DOHH2 (cell line): Measurements from ENCODE around the gene CD47.

ENCODE experiments used
- H3F3A ChIP-seq: fragments of 200-600 bp; sonication (generic), shearing (Covaris generic); 2 replicates; pipeline ENCODE4 v1.6.0; 2016; ENCODE audit warnings: antibody characterized with exemption, mild to moderate bottlenecking; ENCODE audit not compliant: control insufficient read depth, insufficient read depth
- H3K27ac ChIP-seq: fragments of 200-600 bp; sonication (generic); 2 replicates; pipeline ENCODE4 v1.5.1; 2014; ENCODE audit warnings: low read depth, mild to moderate bottlenecking, low read length, moderate library complexity
- H3K27me3 ChIP-seq: fragments of 200-600 bp; sonication (generic); 2 replicates; pipeline ENCODE4 v1.6.1; 2014; ENCODE audit warnings: mild to moderate bottlenecking, low read length, mixed read lengths; ENCODE audit not compliant: control insufficient read depth
- H3K36me3 ChIP-seq: fragments of 200-600 bp; sonication (generic); 2 replicates; pipeline ENCODE4 v1.6.1; 2014; ENCODE audit warnings: mild to moderate bottlenecking, low read length, moderate library complexity, mixed read lengths; ENCODE audit not compliant: control insufficient read depth
- H3K4me1 ChIP-seq: fragments of 200-600 bp; sonication (generic); 2 replicates; pipeline ENCODE4 v1.6.1; 2014; ENCODE audit warnings: mild to moderate bottlenecking, low read length, mixed read lengths; ENCODE audit not compliant: control insufficient read depth
- H3K4me2 ChIP-seq: fragments of 200-600 bp; sonication (generic); 2 replicates; pipeline ENCODE4 v1.6.0; 2014; ENCODE audit warnings: mild to moderate bottlenecking, low read length, moderate library complexity
- H3K4me3 ChIP-seq: fragments of 200-600 bp; sonication (generic); 2 replicates; pipeline ENCODE4 v1.5.1; 2014; ENCODE audit warnings: mild to moderate bottlenecking, low read length, mixed read lengths
- H3K79me2 ChIP-seq: fragments of 200-600 bp; sonication (generic); 2 replicates; pipeline ENCODE4 v1.6.1; 2014; ENCODE audit warnings: mild to moderate bottlenecking, low read length, mixed read lengths; ENCODE audit not compliant: control insufficient read depth
- H3K9me2 ChIP-seq: fragments of 200-600 bp; sonication (generic); replicated peaks from 2 replicates; pipeline ENCODE4 v1.6.1; 2014; ENCODE audit warnings: mild to moderate bottlenecking, low read length, mixed read lengths; ENCODE audit not compliant: control insufficient read depth
- H3K9me3 ChIP-seq: fragments of 200-600 bp; sonication (generic); 2 replicates; pipeline ENCODE4 v1.6.1; 2014; ENCODE audit warnings: antibody characterized with exemption, low read length, mixed read lengths; ENCODE audit not compliant: control insufficient read depth, insufficient read depth
- H4K20me1 ChIP-seq: fragments of 200-600 bp; sonication (generic); 2 replicates; pipeline ENCODE4 v1.6.0; 2014; ENCODE audit warnings: low read depth, mild to moderate bottlenecking, antibody characterized with exemption, low read length, moderate library complexity; ENCODE audit not compliant: control insufficient read depth, insufficient read depth
- CTCF ChIP-seq: fragments of 200-600 bp; sonication (generic); IDR thresholded peaks from one replicate; pipeline ENCODE4 v1.5.1; 2014; ENCODE audit warnings: antibody characterized with exemption, mild to moderate bottlenecking, low read depth, low read length; ENCODE audit not compliant: poor library complexity, severe bottlenecking
- EZH2phosphoT487 ChIP-seq: fragments of 200-600 bp; sonication (generic); IDR thresholded peaks from 2 replicates; pipeline ENCODE4 v1.6.1; 2017; ENCODE audit warnings: borderline replicate concordance, mild to moderate bottlenecking, antibody characterized with exemption, low read length, moderate library complexity, mixed read lengths

Gene CD47

GRCh38 chr3:108018552-108018951, 72.3 kb downstream of the CD47 start:
- no peaks in the 10 kb centered on the region for H4K20me1 ChIP-seq
- H3K4me2 ChIP-seq: no peak overlapping the region
- no peaks in the 10 kb centered on the region for H3K36me3 ChIP-seq
- H3K27ac ChIP-seq: no peak overlapping the region
- no peaks in the 10 kb centered on the region for H3K4me1 ChIP-seq
- no peaks in the 10 kb centered on the region for H3F3A ChIP-seq
- H3K79me2 ChIP-seq: no peaks in the 10 kb centered on the region
- H3K9me2 ChIP-seq: no peaks in the 10 kb centered on the region
- peaks cover 5% of the 10 kb centered on the region; the same call in 1 of the 2 replicates for H3K27me3 ChIP-seq
- no peak overlapping the region for H3K4me3 ChIP-seq
- no peak for TF ChIP-seq EZH2phosphoT487
- no peak for TF ChIP-seq CTCF
- H3K9me3 ChIP-seq: no peaks in the 10 kb centered on the region

- TF ChIP-seq EZH2phosphoT487 (no peak), CTCF (no peak)
- Histone ChIP-seq H3F3A (no peaks in the 10 kb centered on the region), H4K20me1 (no peaks in the 10 kb centered on the region)
Measured at GRCh38 chr3:108017587-108017986, 73.2 kb downstream of the CD47 start.

GRCh38 chr3:108014943-108015342, 75.9 kb downstream of the CD47 start:
- Histone ChIP-seq H3K4me2 (no peak overlapping the region), H4K20me1 (no peaks in the 10 kb centered on the region)
- TF ChIP-seq CTCF: no peak
- no peak for TF ChIP-seq EZH2phosphoT487

More at GRCh38 chr3:108017587-108017986, 73.2 kb downstream of the CD47 start:
- Histone ChIP-seq H3K9me2 (no peaks in the 10 kb centered on the region), H3K4me2 (no peak overlapping the region), H3K9me3 (no peaks in the 10 kb centered on the region), H3K4me3 (no peak overlapping the region), H3K27ac (no peak overlapping the region), H3K36me3 (no peaks in the 10 kb centered on the region), H3K27me3 (peaks cover 5% of the 10 kb centered on the region; the same call in 1 of the 2 replicates), H3K4me1 (no peaks in the 10 kb centered on the region), H3K79me2 (no peaks in the 10 kb centered on the region)

More at GRCh38 chr3:108014943-108015342, 75.9 kb downstream of the CD47 start:
- Histone ChIP-seq H3K27me3 (peaks cover 5% of the 10 kb centered on the region; the same call in 1 of the 2 replicates), H3K4me3 (no peak overlapping the region), H3K36me3 (no peaks in the 10 kb centered on the region), H3K9me3 (no peaks in the 10 kb centered on the region), H3F3A (no peaks in the 10 kb centered on the region), H3K9me2 (no peaks in the 10 kb centered on the region), H3K4me1 (peaks cover 5% of the 10 kb centered on the region), H3K27ac (no peak overlapping the region), H3K79me2 (no peaks in the 10 kb centered on the region)
